Central memory CD4-positive, alpha-beta T cell (primary cell): ENCODE data around the gene MEIS2.

ENCODE experiments used
- DNase-seq: peaks from one replicate; pipeline ENCODE4 v3.0.0; 2022
- total RNA-seq, 3 experiments: gene quantifications; one replicate each; lab custom pipeline; 2026; lab: John Stamatoyannopoulos, UW

The MEIS2 gene
- total RNA-seq = 0 to 0.04 (median 0) reads per million in 3 experiments

GRCh38 chr15:37100109-37100965 is at the start of gene MEIS2:
Gene MEIS2, minus strand, starts transcription at chr15:37100549. Its CDS starts 1,083 bp downstream, at chr15:37099466.
- peak; percentile 32 for DNase-seq

GRCh38 chr15:37149146-37149545 is 48.8 kb upstream of the MEIS2 start:
- no peak for DNase-seq

GRCh38 chr15:37148714-37149113 is 48.4 kb upstream of the MEIS2 start:
- no peak for DNase-seq

- no peak for DNase-seq
Observed at GRCh38 chr15:37143351-37143750, 43.0 kb upstream of the MEIS2 start.

- no peak for DNase-seq
Observed at GRCh38 chr15:37142371-37142770, 42.0 kb upstream of the MEIS2 start.

- DNase-seq = no peak
Observed at GRCh38 chr15:37140531-37141058, 40.2 kb upstream of the MEIS2 start.

- DNase-seq = no peak
Observed at GRCh38 chr15:37138591-37139215, 38.4 kb upstream of the MEIS2 start.

GRCh38 chr15:37137221-37137620 is 36.9 kb upstream of the MEIS2 start:
- no peak for DNase-seq

GRCh38 chr15:37136666-37137065 is 36.3 kb upstream of the MEIS2 start:
- no peak for DNase-seq

GRCh38 chr15:37135225-37135624 is 34.9 kb upstream of the MEIS2 start:
- DNase-seq = no peak

GRCh38 chr15:37134699-37135131 is 34.4 kb upstream of the MEIS2 start:
- DNase-seq = no peak

- DNase-seq = no peak
Observed at GRCh38 chr15:37134244-37134643, 33.9 kb upstream of the MEIS2 start.

- DNase-seq = no peak
Observed at GRCh38 chr15:37133602-37134001, 33.3 kb upstream of the MEIS2 start.

GRCh38 chr15:37132826-37133417 is 32.6 kb upstream of the MEIS2 start:
- no peak for DNase-seq

- no peak for DNase-seq
Observed at GRCh38 chr15:37131621-37132020, 31.3 kb upstream of the MEIS2 start.

- no peak for DNase-seq
Observed at GRCh38 chr15:37130356-37130755, 30.0 kb upstream of the MEIS2 start.

- DNase-seq = no peak
Observed at GRCh38 chr15:37125143-37125542, 24.8 kb upstream of the MEIS2 start.

GRCh38 chr15:37124331-37124730 is 24.0 kb upstream of the MEIS2 start:
- DNase-seq = no peak

GRCh38 chr15:37122703-37123102 is 22.4 kb upstream of the MEIS2 start:
- no peak for DNase-seq

- no peak for DNase-seq
Observed at GRCh38 chr15:37121492-37121891, 21.1 kb upstream of the MEIS2 start.

- no peak for DNase-seq
Observed at GRCh38 chr15:37117030-37117429, 16.7 kb upstream of the MEIS2 start.

- no peak for DNase-seq
Observed at GRCh38 chr15:37115538-37115937, 15.2 kb upstream of the MEIS2 start.

GRCh38 chr15:37112971-37113670 is 12.8 kb upstream of the MEIS2 start:
- DNase-seq = no peak
